KOPT-K1 (cell line): Measurements from ENCODE around the gene ZNF385C.
"Not testable (repeated sequence)": the region's sequence is repeated elsewhere in the genome, so short reads cannot be mapped to it uniquely, and the experiment has no call there.

Source experiments
- H3K27ac ChIP-seq: fragments of 200-600 bp; sonication (generic); 2 replicates; pipeline ENCODE4 v1.5.1; 2016; ENCODE audit warnings: antibody characterized with exemption, mild to moderate bottlenecking, low read depth, low read length; ENCODE audit not compliant: poor library complexity, severe bottlenecking
- H3K36me3 ChIP-seq: fragments of 200-600 bp; sonication (generic); 2 replicates; pipeline ENCODE4 v1.5.1; 2017; ENCODE audit warnings: antibody characterized with exemption, mild to moderate bottlenecking, low read length, moderate library complexity; ENCODE audit not compliant: insufficient read depth
- H3K9me3 ChIP-seq: fragments of 200-600 bp; sonication (generic); 2 replicates; pipeline ENCODE4 v1.5.1; 2017; ENCODE audit warnings: antibody characterized with exemption, low read length, mild to moderate bottlenecking; ENCODE audit not compliant: insufficient read depth, poor library complexity, severe bottlenecking

The ZNF385C gene, protein sequence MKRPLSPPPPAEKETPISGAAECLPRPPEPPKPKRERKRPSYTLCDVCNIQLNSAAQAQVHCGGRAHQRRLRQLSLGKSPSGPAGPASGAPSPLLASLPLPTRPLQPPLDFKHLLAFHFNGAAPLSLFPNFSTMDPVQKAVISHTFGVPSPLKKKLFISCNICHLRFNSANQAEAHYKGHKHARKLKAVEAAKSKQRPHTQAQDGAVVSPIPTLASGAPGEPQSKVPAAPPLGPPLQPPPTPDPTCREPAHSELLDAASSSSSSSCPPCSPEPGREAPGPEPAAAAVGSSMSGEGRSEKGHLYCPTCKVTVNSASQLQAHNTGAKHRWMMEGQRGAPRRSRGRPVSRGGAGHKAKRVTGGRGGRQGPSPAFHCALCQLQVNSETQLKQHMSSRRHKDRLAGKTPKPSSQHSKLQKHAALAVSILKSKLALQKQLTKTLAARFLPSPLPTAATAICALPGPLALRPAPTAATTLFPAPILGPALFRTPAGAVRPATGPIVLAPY

DNA sequence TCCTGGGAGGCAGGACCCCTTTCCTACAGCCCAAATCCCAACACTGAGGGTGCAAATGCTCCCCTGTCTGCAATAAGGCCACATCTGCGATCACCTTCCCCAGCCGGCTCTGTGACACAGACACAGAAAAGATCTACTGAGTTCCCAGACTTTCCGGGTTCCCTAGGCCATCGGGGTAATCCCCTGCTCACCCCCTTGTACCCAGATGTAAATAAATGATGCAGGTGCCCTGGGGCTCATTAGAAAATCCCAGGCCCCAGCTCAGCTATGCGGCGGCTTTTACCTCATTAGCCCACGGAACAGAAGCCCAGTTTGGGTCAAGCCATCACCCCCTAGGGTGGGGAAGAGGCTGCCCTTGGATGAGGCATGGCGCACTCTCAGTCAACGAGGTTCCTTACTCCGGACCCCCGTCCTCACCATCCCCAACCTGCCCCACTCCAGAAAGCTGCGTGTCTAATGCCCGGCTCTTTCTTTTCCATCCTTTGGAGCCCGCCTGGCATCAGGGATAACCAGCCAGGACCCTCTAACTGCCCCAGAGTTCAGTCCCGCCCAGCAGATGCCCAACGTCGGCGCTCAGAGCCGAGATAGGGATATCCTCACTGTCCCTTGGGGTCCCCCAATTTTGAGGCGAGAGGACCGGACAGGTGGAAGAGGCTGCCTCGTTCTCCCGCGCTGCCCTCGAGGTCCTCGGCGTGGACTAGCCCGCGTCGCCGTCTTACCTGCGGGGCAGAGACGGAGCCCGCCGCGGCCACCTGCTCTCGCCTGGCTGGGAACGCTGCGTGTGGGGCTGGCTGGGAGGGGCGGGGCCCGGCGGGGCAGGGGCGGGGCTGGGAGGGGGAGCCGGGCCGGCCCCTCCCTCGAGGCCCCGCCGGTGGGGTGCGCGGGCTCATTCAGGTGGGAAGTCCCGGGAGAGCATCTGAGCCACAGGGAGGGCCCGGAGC, at the start of gene ZNF385C:
Gene ZNF385C, minus strand, starts transcription at position 783 of the 941 bp plus-strand sequence. CDS start 35,417 bp downstream, outside the sequence.
- 0 out of 2 replicates have a peak, but pooled peaks cover 1% of the 10 kb centered on the region for H3K36me3 ChIP-seq
- no peaks in the 10 kb centered on the region for H3K9me3 ChIP-seq
- no peak within 1 kb of the TSS for H3K27ac ChIP-seq

DNA sequence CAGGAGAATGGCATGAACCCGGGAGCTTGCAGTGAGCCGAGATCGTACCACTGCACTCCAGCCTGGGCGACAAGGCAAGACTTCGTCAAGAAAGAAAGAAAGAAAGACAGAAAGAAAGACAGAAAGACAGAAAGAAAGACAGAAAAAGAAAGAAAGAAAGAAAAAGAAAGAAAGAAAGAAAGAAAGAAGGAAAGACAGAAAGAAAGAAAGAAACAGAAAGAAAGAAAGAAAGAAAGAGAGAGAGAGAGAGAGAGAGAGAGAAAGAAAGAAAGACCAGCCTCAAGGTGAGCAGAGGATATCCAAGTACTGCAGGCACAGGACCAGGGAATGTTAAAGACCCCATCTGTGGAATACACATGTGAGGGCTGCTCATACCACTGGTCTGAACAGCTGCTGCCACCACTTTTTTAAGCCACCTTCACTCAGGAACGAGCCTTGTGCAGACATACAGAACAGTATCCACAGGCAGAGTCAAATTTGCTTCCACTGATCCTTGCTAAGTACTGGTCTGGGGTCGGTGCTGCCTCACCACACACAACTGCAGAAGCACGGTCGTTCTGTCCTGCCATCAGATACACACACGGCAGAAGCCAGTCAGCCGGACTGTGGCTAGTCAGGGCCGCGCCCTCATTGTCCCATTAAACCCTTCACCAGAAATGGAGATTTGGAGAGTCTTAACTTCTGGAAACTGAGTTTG, 48.8 kb upstream of the ZNF385C start:
- Histone ChIP-seq H3K9me3 (no peaks in the 10 kb centered on the region), H3K27ac (no peak overlapping the region), H3K36me3 (peaks cover 80% of the 10 kb centered on the region)

DNA sequence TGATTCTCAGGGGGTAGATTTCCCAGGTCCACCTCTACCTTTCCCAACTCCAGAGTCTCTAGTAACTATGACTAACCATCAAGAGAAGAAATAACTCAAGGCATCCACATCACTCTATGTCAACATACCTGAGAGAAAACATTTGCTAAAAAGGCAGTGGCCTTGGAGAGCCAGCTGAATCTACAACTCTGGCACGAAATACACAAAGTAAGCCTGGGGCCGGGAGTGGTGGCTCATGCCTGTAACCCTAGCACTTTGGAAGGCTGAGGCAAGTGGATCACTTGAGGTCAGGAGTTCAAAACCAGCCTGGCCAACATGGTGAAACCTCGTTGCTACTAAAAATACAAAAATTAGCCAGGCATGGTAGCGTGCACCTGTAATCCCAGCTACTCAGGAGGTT, 44.9 kb upstream of the ZNF385C start:
- not testable (repeated sequence) for H3K9me3 ChIP-seq, H3K27ac ChIP-seq
- peaks cover 76% of the 10 kb centered on the region for H3K36me3 ChIP-seq

DNA sequence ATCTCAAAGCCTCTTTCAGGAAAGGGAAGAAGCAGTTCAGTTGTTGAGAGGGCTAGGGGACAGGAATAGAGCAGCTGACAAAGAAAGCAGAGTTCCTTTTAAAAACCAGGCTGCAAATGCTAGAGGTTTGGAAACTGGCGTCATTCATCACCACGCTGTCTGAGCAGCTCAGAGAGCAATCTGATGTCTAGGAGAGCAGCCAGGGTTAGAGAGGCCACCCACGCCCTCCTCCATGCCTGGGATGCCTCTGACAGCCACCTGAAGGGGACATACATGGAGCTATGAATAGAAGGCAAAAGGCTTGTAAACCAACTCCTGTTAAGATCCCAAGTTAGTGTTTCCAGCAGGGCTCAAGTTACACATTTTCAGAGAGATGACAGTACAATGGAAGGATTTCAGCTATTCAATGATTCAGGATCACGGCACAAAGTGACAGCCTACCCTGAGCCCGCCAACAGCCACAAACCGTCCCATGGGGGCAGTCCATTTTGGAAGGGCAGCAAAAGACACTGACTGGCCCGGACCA, 44.2 kb upstream of the ZNF385C start:
- Histone ChIP-seq H3K36me3 (peaks cover 73% of the 10 kb centered on the region), H3K27ac (no peak overlapping the region), H3K9me3 (no peaks in the 10 kb centered on the region)

DNA sequence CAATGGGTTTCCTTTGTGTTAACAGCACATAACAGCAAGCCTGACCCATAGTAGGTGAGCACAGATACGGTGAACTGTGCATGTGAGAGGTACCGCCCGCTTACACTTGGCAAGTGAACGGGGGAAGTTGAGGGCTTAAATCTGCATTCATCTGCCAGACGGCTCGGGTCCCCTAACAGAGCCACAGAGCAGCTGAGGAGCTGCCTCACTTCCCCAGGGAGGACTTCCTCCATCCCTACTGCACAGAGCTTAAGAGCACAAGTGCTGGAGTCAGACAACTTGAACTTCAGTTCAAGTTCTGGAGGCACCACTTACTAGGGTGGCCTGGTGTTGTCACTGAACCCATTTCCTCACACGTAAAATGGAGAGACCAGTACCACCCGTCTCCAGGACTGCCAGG, 43.1 kb upstream of the ZNF385C start:
- H3K9me3 ChIP-seq = no peaks in the 10 kb centered on the region
- H3K36me3 ChIP-seq = peaks cover 71% of the 10 kb centered on the region
- H3K27ac ChIP-seq = no peak overlapping the region

DNA sequence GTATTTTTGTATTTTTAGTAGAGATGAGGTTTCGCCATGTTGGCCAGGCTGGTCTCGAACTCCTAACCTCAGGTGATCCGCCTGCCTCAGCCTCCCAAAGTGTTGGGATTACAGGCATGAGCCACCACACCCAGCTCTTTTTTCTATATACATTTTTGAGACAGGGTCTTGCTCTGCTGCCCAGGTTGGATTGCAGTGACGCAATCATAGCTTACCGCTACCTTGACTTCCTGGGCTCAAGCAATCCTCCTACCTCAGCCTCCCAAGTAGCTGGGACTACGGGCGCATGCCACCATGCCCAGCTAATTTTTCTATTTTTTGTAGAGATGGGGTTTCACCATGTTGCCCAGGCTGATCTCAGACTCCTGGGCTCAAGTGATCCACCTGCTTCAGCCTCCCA, 42.4 kb upstream of the ZNF385C start:
- H3K9me3 ChIP-seq, H3K27ac ChIP-seq: not testable (repeated sequence)
- peaks cover 72% of the 10 kb centered on the region for H3K36me3 ChIP-seq

DNA sequence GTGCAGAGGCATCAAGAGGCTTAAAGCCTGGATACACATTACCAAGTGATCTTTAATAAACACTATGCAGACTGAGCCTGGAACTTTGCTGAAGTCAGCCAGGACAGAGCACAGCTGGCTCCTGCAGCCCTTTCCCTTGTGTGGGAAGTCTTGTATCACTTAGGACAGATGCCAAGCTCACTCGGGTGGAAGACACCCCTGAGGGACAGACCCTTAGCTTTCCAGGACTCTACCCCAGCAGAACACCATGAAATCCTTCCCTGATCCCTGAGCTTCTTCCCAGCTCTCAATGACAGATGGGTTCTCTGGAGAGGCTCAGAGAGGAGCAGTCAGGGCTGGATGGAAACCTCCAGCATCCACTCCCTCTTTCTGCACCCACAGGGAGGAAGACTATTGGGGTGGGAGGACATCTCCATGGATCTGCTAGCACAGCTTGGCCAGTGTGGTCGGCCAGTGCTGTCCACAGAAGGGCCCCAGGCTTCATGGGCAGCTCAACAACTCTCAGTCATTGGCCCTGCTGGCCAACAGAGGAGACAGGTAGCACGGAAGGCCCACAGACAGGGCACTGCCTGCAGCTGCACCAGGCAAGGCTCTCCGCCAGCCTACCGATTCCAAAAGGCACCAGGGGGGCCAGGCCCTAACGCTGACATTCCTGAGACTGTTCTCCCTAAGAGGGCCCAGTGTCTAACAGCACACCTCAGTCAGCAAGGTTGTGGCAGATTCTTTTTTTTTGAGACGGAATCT, 40.6 kb upstream of the ZNF385C start:
- Histone ChIP-seq H3K9me3 (no peaks in the 10 kb centered on the region), H3K27ac (no peak overlapping the region), H3K36me3 (peaks cover 73% of the 10 kb centered on the region)

DNA sequence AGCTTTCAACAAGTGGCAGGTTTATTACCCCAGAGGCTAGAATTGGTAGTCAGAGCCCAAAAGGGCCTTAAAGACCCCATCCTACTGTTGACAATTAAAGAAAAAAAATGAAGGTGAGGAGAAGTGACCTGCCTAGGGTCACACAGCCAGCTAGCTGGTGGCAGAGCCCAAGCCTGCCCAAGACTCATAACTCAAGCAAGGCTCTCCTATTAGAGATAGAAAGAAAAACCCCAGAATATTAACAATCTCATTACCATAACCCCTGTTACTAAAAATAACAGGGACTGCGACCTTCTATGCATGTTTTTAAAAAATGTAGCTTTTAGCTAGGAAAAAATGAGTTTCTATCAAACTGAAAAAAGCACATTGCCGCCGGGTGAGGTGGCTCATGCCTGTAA, 38.4 kb upstream of the ZNF385C start:
- H3K9me3 ChIP-seq = no peaks in the 10 kb centered on the region
- peaks cover 66% of the 10 kb centered on the region for H3K36me3 ChIP-seq
- H3K27ac ChIP-seq = no peak overlapping the region

DNA sequence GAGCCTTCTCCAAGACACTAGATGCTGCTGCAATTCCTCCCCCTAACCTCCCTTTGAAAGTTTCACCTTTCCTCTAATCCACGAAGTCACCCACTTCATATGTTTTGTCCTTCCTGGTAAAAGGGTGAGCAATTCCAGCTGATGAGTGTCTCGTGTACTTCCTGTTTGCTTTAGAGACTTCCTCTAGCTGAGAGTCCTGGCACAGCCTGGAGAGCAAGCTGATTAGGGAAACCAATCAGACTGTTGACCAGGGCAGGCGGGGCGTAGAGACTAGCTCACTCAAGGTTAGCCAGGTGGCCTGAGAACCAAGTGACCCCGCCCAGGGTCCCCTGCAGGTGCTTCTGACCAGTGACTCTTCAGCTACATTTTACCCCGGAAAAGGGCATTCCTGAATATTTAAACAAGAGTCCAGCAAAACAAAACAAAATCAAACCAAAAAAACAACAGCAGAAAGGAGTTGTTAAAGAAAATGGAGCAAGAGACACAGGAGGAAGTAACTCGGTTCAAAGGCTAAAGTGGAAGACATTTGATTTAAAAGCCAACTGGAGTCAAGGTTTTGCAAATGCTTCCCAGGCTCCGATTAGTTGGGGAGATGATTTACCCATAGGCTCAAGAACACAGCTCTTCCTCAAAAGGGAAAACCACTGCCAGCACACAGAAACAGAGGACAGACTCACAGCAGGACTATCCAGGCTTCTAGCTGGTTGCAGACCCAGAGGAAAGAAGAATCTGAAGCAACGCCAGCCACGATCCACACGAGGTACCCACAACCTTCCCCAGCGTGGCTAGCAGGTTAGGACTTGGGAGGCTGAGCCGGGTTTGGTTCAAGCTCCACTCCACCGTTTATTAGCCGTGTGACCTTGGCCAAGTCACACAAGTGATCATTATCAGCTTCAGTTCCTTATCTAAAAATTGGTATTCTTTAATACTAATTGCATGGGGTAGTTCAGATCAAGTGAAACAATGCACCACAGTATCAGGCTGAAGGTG, 37.7 kb upstream of the ZNF385C start:
- Histone ChIP-seq H3K9me3 (no peaks in the 10 kb centered on the region), H3K27ac (no peak overlapping the region), H3K36me3 (peaks cover 66% of the 10 kb centered on the region)

DNA sequence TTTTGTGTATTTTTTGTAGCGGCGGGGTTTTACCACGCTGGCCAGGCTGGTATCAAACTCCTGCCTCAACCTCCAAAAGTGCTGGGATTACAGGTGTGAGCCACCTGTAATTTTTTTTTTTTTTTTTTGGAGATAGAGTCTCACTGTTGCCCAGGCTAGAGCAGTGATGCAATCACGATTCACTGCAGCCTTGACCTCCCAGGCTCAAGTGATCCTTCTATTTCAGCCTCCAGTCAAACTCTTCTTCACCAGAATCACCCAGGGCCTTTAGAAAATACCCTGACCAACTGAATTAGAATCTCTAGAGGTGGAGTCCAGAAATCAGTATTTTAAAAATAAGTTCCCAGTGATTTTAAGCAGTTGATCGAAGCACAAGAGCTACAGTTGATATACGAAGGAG, 36.9 kb upstream of the ZNF385C start:
- Histone ChIP-seq H3K36me3 (peaks cover 69% of the 10 kb centered on the region), H3K9me3 (no peaks in the 10 kb centered on the region), H3K27ac (no peak overlapping the region)

DNA sequence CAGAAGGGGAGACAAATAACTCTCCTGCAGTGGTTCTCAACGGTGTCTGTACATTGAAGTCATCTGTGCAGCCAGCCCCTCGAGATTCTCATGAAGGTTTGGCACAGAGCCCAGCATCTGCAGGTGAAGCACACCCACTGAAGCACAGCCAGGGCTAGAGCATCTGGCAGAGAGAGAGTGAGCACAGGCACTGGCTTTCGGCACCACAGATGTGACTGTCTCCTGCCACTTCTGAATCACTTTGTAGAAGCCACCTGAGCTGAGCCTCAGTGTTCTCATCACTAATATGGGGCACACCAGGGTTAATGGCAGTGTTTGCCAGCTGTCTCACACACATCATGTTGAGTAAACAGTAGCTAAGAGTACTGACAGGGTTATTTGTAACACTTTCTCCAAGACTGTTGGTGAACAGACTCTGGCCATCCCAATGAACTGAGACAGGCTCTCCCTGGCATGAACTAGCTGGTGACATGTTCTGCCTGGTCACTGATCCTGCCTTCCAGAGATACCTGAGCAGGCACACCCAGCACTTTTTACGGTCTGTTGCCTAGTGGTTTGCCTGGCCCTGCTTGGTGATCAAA, 35.3 kb upstream of the ZNF385C start:
- Histone ChIP-seq H3K27ac (peak overlapping the region; percentile 35), H3K9me3 (no peaks in the 10 kb centered on the region), H3K36me3 (peaks cover 74% of the 10 kb centered on the region)

DNA sequence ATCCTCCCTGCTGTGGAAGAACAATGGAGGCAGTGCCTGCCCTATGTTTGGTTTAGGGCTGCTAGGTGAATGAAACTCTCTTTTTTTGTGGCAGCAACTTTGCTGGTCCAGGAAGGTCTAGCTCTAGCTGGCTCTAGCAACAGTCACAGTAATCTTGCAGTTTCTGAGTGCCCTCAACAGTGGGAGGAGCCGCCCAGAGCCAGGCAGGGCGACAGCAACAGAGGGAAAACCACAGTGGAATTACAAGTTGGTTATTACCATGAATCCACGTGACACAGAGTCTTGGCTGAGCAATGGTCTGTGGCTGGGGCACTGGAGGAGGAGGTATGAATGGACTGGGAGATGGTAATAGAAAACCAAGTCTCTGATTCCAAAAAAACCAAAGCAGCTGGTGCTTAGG, 34.7 kb upstream of the ZNF385C start:
- peak overlapping the region; percentile 35 for H3K27ac ChIP-seq
- H3K36me3 ChIP-seq = peaks cover 75% of the 10 kb centered on the region

DNA sequence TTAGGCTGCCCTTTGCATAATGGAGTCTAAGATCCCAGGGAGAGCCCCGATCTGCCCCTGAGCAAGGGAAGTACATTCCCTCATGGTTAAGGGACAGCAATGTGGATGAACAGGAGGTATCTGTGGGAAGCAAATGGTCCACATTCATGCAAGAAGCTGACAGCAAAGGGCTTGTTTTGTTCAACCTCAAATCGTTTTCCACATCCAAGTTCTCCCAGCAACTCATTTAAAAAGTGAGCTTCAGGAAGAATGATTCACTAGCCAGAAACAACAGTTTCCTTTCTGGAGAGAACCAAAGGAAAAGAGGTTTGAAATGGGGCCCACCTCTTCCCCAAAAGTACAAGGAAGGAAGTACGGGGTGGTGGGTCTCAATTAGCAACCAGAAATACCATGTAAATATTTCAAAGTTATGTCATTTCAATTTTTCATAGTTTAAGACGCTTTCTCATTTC, 33.7 kb upstream of the ZNF385C start:
- no peaks in the 10 kb centered on the region for H3K9me3 ChIP-seq
- no peak overlapping the region for H3K27ac ChIP-seq
- peaks cover 79% of the 10 kb centered on the region for H3K36me3 ChIP-seq

More for the DNA sequence above, 34.7 kb upstream of the ZNF385C start:
- no peaks in the 10 kb centered on the region for H3K9me3 ChIP-seq
